ENCODE measurements around the gene FTO.

FTO gene

DNA sequence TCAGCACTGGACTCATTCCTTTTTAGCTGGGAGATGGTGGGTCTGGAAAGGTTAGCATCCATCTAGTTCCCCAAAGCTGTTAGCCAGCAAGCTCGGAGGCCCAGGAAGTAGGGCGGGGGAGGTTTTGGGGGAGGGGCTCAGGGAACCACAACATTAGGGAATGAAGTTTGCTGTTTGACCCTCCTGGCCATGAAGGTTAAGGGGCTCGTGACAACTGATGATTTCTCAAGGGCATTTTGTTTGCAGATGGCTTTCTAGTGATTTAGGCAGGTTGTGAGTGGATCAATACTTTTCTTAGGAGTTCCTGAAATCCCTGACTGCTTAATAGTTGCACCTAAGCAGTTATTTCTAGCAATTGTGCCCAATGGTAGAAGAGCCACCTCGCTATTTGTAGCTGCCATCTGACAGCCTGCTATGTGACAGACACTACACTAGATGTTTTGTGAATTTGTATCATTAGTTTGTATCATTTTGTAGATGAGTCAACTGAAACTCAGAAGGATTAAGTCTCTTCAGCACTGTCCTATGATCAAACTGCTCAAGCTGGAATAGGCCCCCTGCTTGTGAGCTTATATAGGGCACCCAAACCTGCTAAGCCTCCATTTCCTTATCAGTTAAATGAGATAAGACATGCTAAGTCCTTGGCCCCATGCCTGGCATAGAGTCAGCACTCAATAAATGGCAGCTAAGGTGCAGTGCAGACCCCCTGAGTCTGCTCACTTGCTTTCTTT is 436.3 kb downstream of the FTO start:
- DNase-seq: no peak

DNA sequence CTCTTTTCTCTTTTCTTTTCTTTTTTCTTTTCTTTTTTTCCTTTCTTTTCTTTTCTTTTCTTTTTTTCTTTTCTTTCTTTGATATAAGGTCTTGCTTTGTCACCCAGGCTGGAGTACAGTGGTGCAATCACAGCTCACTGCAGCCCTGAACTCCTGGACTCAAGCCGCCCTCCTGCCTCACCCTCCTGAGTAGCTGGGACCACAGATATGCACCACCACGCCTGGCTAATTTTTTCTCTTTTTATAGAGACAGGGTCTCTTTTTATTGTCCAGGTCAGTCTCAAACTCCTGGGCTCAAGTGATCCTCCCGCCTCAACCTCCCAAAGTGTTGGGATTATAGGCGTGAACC is 436.8 kb downstream of the FTO start:
- no peak for DNase-seq

GRCh38 chr16:54142787-54143186 is 438.8 kb downstream of the FTO start:
- DNase-seq: no peak

- DNase-seq: no peak
Measured at GRCh38 chr16:54143410-54143809, 439.5 kb downstream of the FTO start.

DNA sequence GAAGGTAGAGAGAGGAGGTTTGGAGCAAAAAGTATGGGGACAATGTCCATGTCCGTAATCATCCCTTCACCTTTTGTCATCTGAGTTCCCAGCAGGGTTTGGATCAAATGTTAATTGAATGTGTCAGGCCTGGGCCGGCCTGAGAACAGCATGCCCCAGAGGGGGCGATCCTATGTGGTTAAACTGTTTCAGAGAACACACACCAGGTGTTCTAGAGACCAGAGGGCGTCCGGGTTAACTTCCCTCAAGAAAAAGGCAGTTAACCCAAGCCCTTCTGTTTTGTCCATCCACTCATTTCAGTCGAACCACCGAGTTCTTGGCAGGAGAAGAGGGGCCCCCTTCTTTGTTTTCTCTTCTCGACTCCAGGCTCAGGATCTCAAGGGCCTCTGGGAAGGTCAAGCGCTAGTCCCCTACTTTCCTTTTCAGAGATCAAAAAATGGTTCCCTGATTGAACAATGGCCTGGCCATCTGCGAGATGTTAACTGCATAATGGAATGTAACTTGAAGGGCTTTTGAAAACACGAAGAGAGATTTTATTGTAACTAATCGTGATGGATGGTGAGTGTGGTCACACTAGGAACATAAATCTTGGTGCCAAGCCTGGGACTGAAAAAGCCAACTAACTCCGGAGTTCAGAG is 440.1 kb downstream of the FTO start:
- no peak for DNase-seq

- DNase-seq: no peak
Measured at GRCh38 chr16:54144572-54144947, 440.6 kb downstream of the FTO start.

DNA sequence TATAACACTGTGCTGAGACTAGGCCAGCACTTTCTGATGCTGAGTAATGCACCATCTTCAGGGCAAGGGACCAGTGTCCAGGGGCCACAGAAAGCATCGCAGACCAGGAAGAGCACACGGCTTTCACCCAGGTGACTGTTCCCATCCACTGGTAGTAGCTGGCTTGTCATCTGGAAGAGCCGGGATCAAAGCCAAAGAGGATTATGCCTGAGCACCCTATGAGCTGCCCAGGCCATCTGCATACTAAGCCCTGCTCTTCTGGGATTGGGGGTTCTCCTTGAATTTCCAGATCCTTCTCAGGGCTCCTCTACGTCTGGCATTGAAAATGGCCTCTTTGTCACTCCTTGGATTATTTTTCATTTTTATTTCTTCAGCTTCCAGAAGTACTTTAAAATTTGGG is 441.9 kb downstream of the FTO start:
- no peak for DNase-seq

DNA sequence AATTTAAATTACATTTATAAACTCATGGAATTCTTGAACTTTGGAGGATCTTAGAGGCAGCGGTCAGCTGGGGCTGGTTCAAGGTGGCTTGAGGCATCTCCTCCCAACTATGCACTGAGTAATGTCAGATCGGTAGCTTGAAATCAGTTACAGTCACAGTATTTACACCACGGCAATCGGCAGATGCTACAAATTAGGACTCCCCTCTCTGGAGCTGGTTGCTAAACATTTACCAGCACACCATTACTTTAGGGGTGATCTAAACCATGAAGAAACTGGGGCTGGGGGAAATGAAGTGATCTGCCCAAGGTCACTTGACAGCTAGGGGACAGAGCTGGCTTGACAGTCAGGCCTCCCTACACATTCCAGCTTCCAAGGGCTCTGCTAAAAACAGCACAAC is 445.0 kb downstream of the FTO start:
- DNase-seq: no peak

- DNase-seq: no peak
Measured at GRCh38 chr16:54150861-54151260, 446.9 kb downstream of the FTO start.

- no peak for DNase-seq
Measured at GRCh38 chr16:54152362-54153239, 448.6 kb downstream of the FTO start.

DNA sequence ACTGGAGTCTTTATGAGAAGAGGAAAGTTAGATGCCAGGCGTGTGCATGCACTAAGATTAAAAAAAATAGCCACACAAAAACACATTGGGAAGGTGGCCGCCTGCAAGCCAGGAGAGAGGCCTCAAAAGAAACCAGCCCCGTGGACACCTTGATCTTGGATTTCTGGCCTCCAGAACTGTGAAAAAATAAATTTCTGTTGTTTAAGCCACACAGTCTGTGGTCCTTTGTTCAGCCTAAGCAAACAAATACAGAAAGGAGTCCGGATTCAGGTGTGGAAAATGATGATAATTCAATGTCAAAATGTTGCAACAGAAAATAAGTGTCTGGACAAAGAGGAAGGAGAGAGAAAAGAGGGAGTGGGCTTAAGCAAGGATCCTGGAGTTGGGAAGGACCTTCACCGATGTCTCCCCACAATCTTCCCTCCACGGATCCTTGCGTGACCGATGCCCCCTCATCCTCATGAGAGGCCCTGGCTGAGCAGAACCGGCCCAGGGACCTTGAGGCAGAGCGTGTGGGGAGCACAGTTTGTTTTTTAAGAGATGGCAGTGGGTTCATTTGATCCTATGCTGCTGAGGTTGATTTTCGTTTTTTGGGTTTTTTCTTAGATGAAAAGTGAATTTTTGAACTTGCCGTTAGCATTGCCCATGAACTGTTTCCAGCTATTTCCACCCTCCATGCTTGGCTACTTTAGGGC is 449.4 kb downstream of the FTO start:
- DNase-seq: no peak

DNA sequence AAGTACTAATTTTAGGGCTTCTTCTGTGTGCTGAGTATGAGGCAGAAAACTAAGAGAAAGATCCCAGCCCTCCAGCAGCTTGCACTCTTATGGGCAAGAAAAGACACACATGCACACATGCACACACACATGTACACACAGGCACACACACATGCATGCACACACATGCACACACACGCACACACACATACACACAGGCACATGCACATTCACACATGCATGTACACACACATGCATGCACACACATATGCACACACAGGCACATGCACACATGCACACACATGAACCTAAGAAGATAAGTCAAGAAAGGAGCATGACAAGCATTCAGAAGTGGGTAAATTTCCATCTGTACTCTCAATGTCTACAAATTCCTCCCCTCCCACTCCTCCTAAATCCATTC is 452.4 kb downstream of the FTO start:
- DNase-seq: no peak

DNA sequence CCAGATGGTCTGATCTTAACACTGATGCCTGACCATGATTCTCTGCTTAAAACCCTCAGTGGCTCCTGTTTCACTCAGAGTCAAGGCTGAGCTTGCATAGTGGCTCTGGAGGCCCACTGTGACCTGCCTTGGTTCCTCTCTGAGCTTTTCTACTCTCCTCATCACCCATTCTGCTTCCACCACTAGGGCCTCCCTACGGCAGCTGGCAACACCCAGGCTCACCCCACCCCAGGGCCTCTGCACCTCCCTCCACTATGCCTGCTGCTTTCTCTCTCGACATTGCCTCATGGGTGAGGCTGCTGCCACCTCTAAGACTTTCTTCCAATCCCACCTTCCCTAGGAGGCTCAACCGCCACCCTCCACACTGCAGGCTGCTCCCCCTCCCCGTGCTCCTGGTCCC is 455.0 kb downstream of the FTO start:
- no peak for DNase-seq

DNA sequence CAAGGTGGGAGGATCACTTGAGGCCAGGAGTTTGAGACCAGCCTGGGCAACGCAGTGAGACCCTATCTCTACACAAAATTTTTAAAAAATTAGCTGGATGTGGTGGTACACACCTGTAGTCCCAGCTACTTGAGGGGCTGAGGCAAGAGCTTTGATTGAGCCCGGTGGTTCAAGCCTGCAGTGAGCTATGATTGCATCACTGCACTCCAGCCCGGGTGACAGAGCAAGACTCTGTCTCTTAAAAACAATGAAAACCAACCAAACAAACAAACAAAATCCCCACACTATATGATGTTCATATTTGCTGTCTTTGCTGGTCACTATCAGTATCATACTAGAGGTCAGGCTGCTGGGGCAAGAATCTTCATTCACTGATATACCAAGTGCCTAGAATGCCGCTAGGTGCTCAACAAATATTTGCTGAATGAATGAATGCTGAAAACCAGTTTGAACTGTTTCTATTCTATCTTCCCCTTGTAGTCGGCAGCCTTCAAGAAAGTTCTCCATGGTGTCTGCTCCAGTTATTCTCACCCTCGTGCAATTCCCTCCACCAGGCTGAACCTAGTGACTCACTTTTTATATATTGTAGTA is 455.6 kb downstream of the FTO start:
- DNase-seq: no peak

- no peak for DNase-seq
Measured at GRCh38 chr16:54160252-54160860, 456.4 kb downstream of the FTO start.

DNA sequence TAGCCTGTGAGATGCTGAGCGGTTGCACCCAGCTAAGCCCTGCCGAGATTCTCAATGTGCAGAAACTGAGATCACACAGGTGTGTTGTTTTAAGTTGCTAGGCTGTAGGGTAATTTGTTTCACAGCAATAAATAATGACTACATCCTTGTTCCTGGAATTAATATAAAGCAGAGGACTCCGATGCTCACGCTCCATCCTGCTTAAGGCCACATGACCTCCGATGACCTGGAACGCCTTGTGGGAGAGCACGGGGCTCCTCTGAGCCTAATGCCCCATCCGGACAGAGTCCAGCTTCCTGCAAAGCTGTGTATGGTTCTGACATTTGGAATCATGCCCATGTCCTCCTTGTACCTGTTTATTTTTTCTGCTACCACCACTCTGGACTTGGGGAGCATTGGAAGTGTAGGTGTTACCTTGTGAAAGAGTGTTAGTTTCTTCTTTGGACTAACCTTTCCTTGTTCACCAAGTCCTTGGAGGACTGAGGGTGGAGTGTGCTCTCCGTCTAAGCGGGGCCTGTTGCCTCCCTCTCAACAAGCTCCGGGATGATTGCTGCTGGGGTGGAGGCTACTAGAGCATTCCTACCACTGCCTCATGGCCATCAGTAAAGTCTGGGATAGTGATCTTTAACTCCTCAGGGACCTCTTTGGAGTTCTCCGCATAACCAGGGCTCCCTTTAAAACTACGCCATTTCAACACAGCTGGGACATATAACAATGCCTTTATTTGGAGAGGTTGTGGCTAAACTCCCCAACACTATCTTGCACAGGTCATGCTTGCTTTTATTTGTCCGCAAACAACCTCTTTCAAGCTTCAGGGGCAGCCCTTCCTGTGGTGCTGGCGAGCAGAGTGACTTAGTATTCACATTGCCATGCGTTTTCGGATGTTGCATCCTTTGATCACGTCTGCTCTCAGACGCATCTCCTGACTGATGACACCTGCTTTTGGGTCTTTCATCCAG is 457.3 kb downstream of the FTO start:
- no peak for DNase-seq

DNA sequence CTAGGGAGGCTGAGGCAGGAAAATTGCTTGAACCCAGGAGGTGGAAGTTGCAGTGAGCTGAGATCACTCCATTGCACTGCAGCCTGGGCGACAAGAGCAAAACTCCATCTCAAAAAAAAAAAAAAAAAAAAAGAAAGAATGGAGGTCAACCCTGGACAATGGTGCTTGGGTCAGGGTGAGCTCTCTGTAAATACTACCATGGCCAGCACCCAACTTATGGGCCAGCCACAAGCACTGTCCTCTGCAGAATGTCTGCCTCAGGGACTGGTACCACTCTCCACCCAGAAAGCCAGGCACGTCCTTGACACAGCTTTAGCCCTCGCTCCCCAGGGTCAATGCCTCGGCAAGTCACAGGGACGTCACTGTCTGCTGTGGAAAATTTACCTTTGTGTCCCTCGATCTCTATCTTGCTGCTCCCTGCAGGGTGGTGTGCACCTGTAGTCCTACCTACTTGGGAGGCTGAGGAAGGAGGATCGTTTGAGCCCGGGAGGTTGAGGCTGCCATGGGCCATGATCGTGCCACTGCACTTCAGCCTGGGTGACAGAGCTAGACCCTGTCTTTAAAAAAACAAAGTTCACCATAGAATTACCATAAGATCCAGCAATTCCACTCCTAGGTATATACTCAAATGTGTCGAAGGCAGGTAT is 459.4 kb downstream of the FTO start:
- no peak for DNase-seq

- DNase-seq: no peak
Measured at GRCh38 chr16:54164789-54165173, 460.8 kb downstream of the FTO start.

- no peak for DNase-seq
Measured at GRCh38 chr16:54165174-54165911, 461.4 kb downstream of the FTO start.
